ENCODE data around the gene LAMA1. TPM values are rescaled to one million over a fixed set of nuclear protein-coding genes. Genes with fewer than 3 reads are reported as not detected.

The LAMA1 gene
- total RNA-seq, 1 experiment from 2014 or later = not detected

DNA sequence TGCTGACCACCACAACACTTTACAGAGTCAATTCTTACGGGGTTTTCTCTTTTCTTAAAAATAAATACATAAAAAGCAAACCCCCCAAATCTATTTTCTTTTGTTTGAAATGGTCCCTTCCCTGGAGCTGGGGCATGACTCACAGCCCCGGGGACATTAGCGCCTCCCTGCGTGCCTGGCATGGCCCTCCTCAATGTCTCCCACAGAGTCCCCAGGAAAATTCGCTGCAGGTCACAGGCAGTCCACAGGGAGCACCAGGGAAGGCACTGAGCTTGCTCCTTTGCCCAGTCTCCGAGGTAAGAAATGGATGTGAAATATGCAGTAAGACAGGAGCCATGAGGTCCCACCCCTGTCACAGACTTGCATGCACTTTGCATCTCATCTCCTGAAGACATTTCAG is 142.5 kb downstream of the LAMA1 start:
- BruUV-seq (replicated peaks) = no TSS peak
- TF ChIP-seq CTCF (conservative IDR thresholded peaks at IDR 0.05; ENCODE audit: low read depth, low read length) = no peak

DNA sequence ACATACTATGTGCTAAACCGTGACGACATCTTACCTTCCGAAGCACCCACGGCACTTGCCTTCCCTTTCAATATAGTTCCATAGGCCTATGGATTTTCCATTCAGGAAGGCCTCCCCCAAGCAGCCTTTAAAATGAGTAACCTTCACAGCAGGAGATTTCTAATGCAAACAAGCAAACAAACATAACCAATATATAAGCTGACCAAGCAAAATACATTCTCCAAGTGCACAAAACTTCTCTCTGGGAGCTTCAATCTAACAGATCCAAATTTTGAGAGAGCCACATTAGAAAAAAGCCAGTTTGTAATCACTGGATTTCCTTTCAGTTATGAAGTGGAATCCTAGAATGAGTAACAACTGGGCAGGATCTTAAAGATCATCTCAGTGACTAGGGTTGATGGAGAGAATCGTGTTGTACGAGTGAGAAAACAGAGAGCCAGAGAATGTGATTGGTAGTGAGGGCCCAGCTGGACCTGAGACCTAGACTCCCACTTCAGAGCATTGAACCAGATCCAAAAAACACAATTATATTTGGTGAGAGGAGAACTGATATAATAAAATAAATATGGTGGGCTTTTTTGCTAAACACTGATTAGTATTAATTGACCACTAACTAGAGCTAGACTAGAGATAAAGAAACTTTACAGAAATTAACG is 145.6 kb downstream of the LAMA1 start:
- TF ChIP-seq CTCF (conservative IDR thresholded peaks at IDR 0.05; ENCODE audit: low read depth, low read length) (no peak), EZH2 (IDR thresholded peaks at IDR 0.05; ENCODE audit: borderline replicate concordance, low read depth, low read length, poor library complexity, severe bottlenecking) (no peak)
- no peak for DNase-seq (ENCODE audit: low spot score)
- Histone ChIP-seq H3K4me1 (ENCODE audit: insufficient read depth, low read length, poor library complexity, severe bottlenecking) (no peaks in the 10 kb centered on the region), H3K9me3 (ENCODE audit: low read depth, low read length, poor library complexity, severe bottlenecking) (no peaks in the 10 kb centered on the region), H3K4me3 (ENCODE audit: low read depth, low read length, poor library complexity, severe bottlenecking) (no peak overlapping the region), H3K36me3 (ENCODE audit: insufficient read depth, low read length, poor library complexity, severe bottlenecking) (no peaks in the 10 kb centered on the region), H3K27ac (ENCODE audit: low read depth, low read length, poor library complexity, severe bottlenecking) (no peak overlapping the region), H3K27me3 (replicated peaks; ENCODE audit: insufficient read depth, low read depth, low read length, poor library complexity) (no peaks in the 10 kb centered on the region)
- intact Hi-C loops (cut with micrococcal nuclease; ENCODE audit: unreplicated experiment) = no loop called here
- CTCF ChIA-PET = no interaction called here
- BruUV-seq (replicated peaks) = no TSS peak
- POLR2A ChIA-PET (ENCODE audit: low non-redundant PET) = no interaction called here

More for the DNA sequence above, 142.5 kb downstream of the LAMA1 start:
- no peak overlapping the region for H3K27ac ChIP-seq (ENCODE audit: low read depth, low read length, poor library complexity, severe bottlenecking)
- no peaks in the 10 kb centered on the region for H3K36me3 ChIP-seq (ENCODE audit: insufficient read depth, low read length, poor library complexity, severe bottlenecking)
- no peak for DNase-seq (ENCODE audit: low spot score)
- H3K27me3 ChIP-seq (replicated peaks; ENCODE audit: insufficient read depth, low read depth, low read length, poor library complexity) = no peaks in the 10 kb centered on the region
- intact Hi-C loops (cut with micrococcal nuclease; ENCODE audit: unreplicated experiment) = no loop called here
- no peaks in the 10 kb centered on the region for H3K4me1 ChIP-seq (ENCODE audit: insufficient read depth, low read length, poor library complexity, severe bottlenecking)
- POLR2A ChIA-PET (ENCODE audit: low non-redundant PET) = no interaction called here
- CTCF ChIA-PET = no interaction called here
- no peak overlapping the region for H3K4me3 ChIP-seq (ENCODE audit: low read depth, low read length, poor library complexity, severe bottlenecking)
- H3K9me3 ChIP-seq (ENCODE audit: low read depth, low read length, poor library complexity, severe bottlenecking) = no peaks in the 10 kb centered on the region

GRCh38 chr18:6963452-6964097 is 154.0 kb downstream of the LAMA1 start:
- no peak for DNase-seq (ENCODE audit: low spot score)
- intact Hi-C loops (cut with micrococcal nuclease; ENCODE audit: unreplicated experiment) = no loop called here
- Histone ChIP-seq H3K27ac (ENCODE audit: low read depth, low read length, poor library complexity, severe bottlenecking) (no peak overlapping the region), H3K4me3 (ENCODE audit: low read depth, low read length, poor library complexity, severe bottlenecking) (no peak overlapping the region), H3K9me3 (ENCODE audit: low read depth, low read length, poor library complexity, severe bottlenecking) (peaks cover 5% of the 10 kb centered on the region), H3K4me1 (ENCODE audit: insufficient read depth, low read length, poor library complexity, severe bottlenecking) (no peaks in the 10 kb centered on the region), H3K27me3 (replicated peaks; ENCODE audit: insufficient read depth, low read depth, low read length, poor library complexity) (no peaks in the 10 kb centered on the region), H3K36me3 (ENCODE audit: insufficient read depth, low read length, poor library complexity, severe bottlenecking) (no peaks in the 10 kb centered on the region)
- TF ChIP-seq EZH2 (IDR thresholded peaks at IDR 0.05; ENCODE audit: borderline replicate concordance, low read depth, low read length, poor library complexity, severe bottlenecking) (no peak), CTCF (conservative IDR thresholded peaks at IDR 0.05; ENCODE audit: low read depth, low read length) (no peak)
- BruUV-seq (replicated peaks) = no TSS peak
- ChIA-PET POLR2A (ENCODE audit: low non-redundant PET) (no interaction called here), CTCF (no interaction called here)
